ENCODE data around the gene FXYD6.

GRCh38 chr11:117857734-117858414, 18.6 kb downstream of the FXYD6 start:
- TF ChIP-seq CTCF (IDR thresholded peaks at IDR 0.05; ENCODE audit: insufficient read depth, low read length) (no peak), REST (IDR thresholded peaks at IDR 0.05; ENCODE audit: insufficient replicate concordance, low read depth) (no peak), POLR2AphosphoS5 (IDR thresholded peaks at IDR 0.05; ENCODE audit: low read depth) (no peak), SPI1 (IDR thresholded peaks at IDR 0.05; ENCODE audit: borderline replicate concordance, low read depth) (no peak)
